ENCODE results near the gene RIMKLB.

RIMKLB gene, protein sequence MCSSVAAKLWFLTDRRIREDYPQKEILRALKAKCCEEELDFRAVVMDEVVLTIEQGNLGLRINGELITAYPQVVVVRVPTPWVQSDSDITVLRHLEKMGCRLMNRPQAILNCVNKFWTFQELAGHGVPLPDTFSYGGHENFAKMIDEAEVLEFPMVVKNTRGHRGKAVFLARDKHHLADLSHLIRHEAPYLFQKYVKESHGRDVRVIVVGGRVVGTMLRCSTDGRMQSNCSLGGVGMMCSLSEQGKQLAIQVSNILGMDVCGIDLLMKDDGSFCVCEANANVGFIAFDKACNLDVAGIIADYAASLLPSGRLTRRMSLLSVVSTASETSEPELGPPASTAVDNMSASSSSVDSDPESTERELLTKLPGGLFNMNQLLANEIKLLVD

GRCh38 chr12:8697476-8698131 is at the start of gene RIMKLB:
RIMKLB (plus strand) TSS chr12:8697991; CDS start chr12:8713867, 15,876 bp downstream.
- no peak for FAIRE-seq

DNA sequence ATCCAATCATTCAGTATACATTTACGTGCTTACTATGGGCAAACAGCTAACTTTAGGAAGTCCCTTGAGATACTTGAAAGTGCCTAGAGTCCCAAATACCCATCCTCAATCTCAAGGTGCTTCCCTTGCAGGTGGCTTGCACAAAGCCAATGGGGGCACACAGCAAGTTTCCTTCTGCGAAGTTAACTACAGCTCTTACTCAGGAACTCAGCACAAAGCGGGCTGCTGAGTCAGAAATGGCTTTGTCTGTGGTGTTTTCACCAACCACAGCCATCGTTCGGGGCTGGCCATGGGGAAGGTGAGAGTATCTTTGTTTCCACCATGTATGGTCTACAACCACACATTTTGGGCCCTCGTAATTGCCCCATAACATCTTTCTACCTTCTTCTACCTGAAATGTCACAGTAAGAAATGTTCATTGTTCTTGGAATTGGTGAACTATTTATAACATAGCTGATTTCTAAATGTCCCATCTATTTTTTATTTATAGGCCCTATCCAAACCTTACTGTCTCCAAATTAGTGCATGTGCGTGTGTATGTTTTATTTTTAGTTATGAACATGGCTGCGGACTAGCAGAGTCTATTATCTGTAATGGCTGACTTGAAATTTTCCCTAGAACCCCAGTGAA is 49.1 kb upstream of the RIMKLB start:
- FAIRE-seq, result no peak

DNA sequence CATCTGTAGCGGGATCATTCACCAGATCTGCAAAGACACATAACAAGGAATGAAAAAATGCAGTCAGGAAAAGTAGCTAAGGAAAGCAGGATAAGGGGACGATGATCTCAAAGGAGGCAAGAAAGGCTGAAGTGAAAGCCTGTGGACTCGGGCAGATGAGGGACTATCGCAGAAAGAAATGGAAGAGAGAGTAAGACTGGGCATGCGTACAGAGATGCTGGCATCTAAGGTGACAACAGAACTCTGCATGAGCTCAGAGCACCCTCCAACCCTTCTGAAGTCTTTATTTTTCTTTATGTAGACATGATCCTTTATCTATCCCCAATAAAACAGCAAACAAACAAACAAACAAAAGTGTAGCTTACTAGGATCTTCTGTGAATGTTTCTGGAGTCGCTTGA is 42.4 kb upstream of the RIMKLB start:
- no peak for FAIRE-seq

DNA sequence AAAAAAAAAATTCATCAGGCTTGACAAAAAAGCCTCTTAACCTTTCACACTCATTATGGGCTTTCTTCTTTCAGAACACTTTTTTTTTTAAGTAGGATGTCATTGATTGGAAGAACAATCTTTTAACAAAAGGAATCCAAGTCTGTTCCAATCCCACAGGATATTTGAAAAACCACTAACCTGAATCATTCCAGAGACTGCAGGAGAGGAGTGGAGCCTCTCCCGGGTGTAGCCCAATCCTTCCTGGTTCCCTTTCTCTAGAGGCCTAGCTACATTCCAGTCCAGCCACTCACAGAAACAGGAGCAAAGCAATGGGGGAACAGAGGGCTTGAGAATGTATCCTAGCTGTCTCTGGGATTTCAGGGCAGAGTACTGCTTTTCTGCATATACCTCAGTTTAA is 39.4 kb upstream of the RIMKLB start:
- no peak for FAIRE-seq

- FAIRE-seq, result no peak
Measured at GRCh38 chr12:8661016-8661415, 36.8 kb upstream of the RIMKLB start.

- no peak for FAIRE-seq
Measured at GRCh38 chr12:8661751-8662150, 36.0 kb upstream of the RIMKLB start.

- no peak for FAIRE-seq
Measured at GRCh38 chr12:8662593-8662992, 35.2 kb upstream of the RIMKLB start, which contains the start of gene MFAP5. MFAP5 (minus strand) TSS chr12:8662826; CDS start chr12:8662104, 722 bp downstream.

GRCh38 chr12:8664228-8664913 is 33.4 kb upstream of the RIMKLB start:
- FAIRE-seq, result no peak

GRCh38 chr12:8665759-8666158 is 32.0 kb upstream of the RIMKLB start:
- FAIRE-seq, result no peak

DNA sequence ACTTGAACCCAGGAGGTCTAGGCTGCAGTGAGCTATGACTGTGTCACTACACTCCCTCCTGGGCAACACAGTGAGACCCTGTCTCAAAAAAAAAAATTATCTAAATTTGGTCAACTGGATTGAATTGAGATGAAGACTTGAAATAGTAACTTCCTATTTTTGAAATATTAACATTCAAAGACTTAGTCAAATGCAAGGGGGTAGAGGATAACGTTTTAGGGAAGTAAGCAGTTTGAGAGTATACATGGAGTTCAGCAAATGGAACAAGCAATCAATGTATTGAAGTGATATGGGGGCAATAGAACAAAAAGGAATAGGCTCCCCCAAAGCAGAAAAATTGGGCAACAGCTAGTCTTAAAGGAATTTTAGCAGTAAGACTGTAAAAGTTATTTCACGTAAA is 30.5 kb upstream of the RIMKLB start:
- FAIRE-seq, result no peak

DNA sequence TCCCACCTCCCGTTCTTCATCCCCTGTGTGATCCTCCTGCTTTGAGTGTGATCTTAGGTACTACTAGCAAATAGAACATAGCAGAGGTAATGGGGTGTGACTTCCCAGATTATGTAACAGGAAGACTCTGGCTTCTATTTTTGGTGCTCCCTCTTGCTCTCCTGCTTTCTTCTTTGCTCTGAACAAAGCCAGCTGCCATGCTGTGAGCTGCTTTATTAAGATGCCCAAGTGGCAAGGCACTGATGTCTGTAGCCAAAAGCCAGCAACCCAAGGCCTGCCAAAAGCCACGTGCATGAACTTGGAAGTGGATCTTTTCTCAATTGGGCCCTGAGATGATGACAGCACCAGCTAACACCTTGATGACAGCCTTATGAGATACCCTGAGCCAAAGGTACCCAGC is 29.4 kb upstream of the RIMKLB start:
- no peak for FAIRE-seq

- FAIRE-seq, result no peak
Measured at GRCh38 chr12:8672381-8672780, 25.4 kb upstream of the RIMKLB start.

DNA sequence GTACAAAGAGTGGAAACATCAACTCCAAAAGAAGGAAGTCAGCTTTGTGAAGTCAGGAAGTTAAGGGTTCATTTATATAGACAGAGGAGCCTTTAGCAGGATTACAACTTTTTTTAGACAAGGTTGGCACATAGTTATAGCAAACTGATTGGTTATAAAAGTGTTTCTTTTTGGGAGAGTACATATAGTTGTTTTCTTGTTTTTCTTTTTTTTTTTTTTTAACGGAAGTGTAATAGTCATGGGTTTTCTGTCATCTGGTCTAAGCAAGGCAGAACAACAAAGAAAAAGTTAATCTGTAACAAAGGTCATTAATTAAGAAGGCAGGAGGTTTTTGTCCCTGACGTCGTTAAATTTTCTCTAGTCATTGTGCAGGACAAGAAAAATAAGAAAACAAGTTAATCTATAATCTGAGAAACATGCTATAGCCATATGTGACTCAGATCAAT is 22.2 kb upstream of the RIMKLB start:
- FAIRE-seq, result no peak

DNA sequence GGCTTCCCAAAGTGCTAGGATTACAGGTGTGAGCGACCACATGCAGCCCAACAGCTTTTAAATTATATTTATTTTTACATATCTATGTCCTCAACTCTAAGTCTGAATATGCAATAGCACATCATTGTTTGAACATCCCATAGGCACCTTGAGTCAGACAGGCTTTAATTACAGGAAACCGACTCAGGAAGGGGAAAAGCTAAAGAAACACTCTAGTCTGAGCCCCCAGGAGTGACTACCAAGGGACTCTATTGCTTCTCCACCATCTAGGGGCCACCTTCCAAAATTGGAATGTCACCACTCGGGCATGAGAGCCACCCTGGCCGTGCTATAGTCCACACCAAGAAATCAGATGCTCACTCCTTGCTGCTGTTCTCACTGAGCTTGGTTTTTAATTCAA is 21.1 kb upstream of the RIMKLB start:
- FAIRE-seq, result no peak

- FAIRE-seq, result no peak
Measured at GRCh38 chr12:8677362-8677761, 20.4 kb upstream of the RIMKLB start.

- FAIRE-seq, result no peak
Measured at GRCh38 chr12:8678661-8679111, 19.1 kb upstream of the RIMKLB start.

DNA sequence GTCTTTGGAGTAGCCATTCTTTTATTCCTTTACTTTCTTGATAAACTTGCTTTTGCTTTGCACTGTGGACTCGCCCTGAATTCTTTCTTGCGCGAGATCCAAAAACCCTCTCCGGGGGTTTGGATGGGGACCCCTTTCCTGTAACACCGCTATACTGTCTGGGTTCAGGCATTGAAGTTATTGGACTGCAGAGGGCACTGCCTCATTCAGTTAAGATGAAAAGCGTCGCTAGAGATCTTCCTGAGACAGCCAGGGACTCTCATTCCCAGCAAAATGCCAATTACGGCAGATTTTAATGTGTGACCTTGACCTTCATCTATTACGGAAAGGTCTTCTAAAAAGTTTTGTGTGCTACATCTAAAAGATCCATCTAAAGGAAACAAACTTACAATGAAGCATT is 17.3 kb upstream of the RIMKLB start:
- FAIRE-seq, result no peak

GRCh38 chr12:8681129-8681884 is 16.5 kb upstream of the RIMKLB start:
- FAIRE-seq, result no peak

GRCh38 chr12:8685051-8685450 is 12.7 kb upstream of the RIMKLB start:
- FAIRE-seq, result no peak

GRCh38 chr12:8687846-8688601 is 9.8 kb upstream of the RIMKLB start:
- FAIRE-seq, result no peak

GRCh38 chr12:8689681-8690080 is 8.1 kb upstream of the RIMKLB start:
- no peak for FAIRE-seq

- no peak for FAIRE-seq
Measured at GRCh38 chr12:8692573-8692972, 5.2 kb upstream of the RIMKLB start.
